A673 (cell line): ENCODE data around the gene VWF. TPM values are rescaled to one million over a fixed set of nuclear protein-coding genes. Genes with fewer than 3 reads are reported as not detected.
"Not testable (repeated sequence)": the region's sequence is repeated elsewhere in the genome, so short reads cannot be mapped to it uniquely, and the experiment has no call there.

Source experiments
- BruUV-seq: library from RNA; stranded (reverse); fragments of 400-500 nt; replicated peaks from 2 replicates; lab custom pipeline; 2021; lab: Mats Ljungman, UMichigan
- CTCF ChIA-PET: fragments of 300-600 bp; sonication (Branson Sonifier 250); formaldehyde crosslinking; loops from one replicate; lab custom pipeline; 2022; ENCODE audit warnings: antibody characterized with exemption; lab: Charles Lee
- POLR2A ChIA-PET: fragments of 300-600 bp; sonication (Branson Sonifier 250); formaldehyde crosslinking; loops from one replicate; lab custom pipeline; 2022; ENCODE audit warnings: antibody characterized with exemption; ENCODE audit not compliant: low non-redundant PET; lab: Charles Lee
- DNase-seq: peaks from one replicate; pipeline ENCODE4 v3.0.0-alpha.2; 2015; ENCODE audit warnings: low spot score
- H3K27ac ChIP-seq: fragments of 200-600 bp; sonication (generic); 2 replicates; pipeline ENCODE4 v1.5.1; 2016; ENCODE audit warnings: mixed run types, low read depth, mild to moderate bottlenecking, mixed read lengths, antibody characterized with exemption, low read length; ENCODE audit not compliant: poor library complexity, severe bottlenecking
- H3K27me3 ChIP-seq: fragments of 200-600 bp; sonication (generic); replicated peaks from 2 replicates; pipeline ENCODE4 v1.6.1; 2017; ENCODE audit warnings: mixed run types, low read depth, mild to moderate bottlenecking, mixed read lengths, antibody characterized with exemption, low read length; ENCODE audit not compliant: insufficient read depth, poor library complexity
- H3K36me3 ChIP-seq: fragments of 200-600 bp; sonication (generic); 2 replicates; pipeline ENCODE4 v1.6.1; 2016; ENCODE audit warnings: mixed run types, mild to moderate bottlenecking, mixed read lengths, antibody characterized with exemption, low read length; ENCODE audit not compliant: insufficient read depth, poor library complexity, severe bottlenecking
- H3K4me1 ChIP-seq: fragments of 200-600 bp; sonication (generic); 2 replicates; pipeline ENCODE4 v1.6.1; 2017; ENCODE audit warnings: mixed run types, mild to moderate bottlenecking, mixed read lengths, antibody characterized with exemption, low read length; ENCODE audit not compliant: insufficient read depth, poor library complexity, severe bottlenecking
- H3K4me3 ChIP-seq: fragments of 200-600 bp; sonication (generic); 2 replicates; pipeline ENCODE4 v1.5.1; 2016; ENCODE audit warnings: low read depth, mixed run types, mild to moderate bottlenecking, mixed read lengths, low read length; ENCODE audit not compliant: poor library complexity, severe bottlenecking
- H3K9me3 ChIP-seq: fragments of 200-600 bp; sonication (generic); 2 replicates; pipeline ENCODE4 v1.6.1; 2016; ENCODE audit warnings: mixed run types, low read depth, mild to moderate bottlenecking, mixed read lengths, antibody characterized with exemption, low read length; ENCODE audit not compliant: poor library complexity, severe bottlenecking
- EZH2 ChIP-seq: fragments of 200-600 bp; sonication (generic); IDR thresholded peaks from 2 replicates; pipeline ENCODE4 v1.6.1; 2017; ENCODE audit warnings: borderline replicate concordance, low read depth, mild to moderate bottlenecking, mixed read lengths, antibody characterized with exemption, low read length; ENCODE audit not compliant: poor library complexity, severe bottlenecking
- intact Hi-C: fragments of 100-400 bp; cut with micrococcal nuclease; formaldehyde crosslinking; loops from one replicate; pipeline ENCODE4 v1.10.0; 2022; ENCODE audit not compliant: unreplicated experiment
- total RNA-seq: library from RNA; stranded (reverse); gene quantifications from 2 replicates; pipeline ENCODE4 v1.2.3, GENCODE V29; 2021
- TF ChIP-seq, protein P1 (sequence below): fragments of 300-800, 200-600 bp; sonication (generic); conservative IDR thresholded peaks from 2 replicates; pipeline ENCODE4 v1.5.1; 2017; ENCODE audit warnings: low read depth, mild to moderate bottlenecking, antibody characterized with exemption, low read length, moderate library complexity, mixed read lengths

VWF gene
- total RNA-seq, 1 experiment from 2014 or later: not detected

DNA sequence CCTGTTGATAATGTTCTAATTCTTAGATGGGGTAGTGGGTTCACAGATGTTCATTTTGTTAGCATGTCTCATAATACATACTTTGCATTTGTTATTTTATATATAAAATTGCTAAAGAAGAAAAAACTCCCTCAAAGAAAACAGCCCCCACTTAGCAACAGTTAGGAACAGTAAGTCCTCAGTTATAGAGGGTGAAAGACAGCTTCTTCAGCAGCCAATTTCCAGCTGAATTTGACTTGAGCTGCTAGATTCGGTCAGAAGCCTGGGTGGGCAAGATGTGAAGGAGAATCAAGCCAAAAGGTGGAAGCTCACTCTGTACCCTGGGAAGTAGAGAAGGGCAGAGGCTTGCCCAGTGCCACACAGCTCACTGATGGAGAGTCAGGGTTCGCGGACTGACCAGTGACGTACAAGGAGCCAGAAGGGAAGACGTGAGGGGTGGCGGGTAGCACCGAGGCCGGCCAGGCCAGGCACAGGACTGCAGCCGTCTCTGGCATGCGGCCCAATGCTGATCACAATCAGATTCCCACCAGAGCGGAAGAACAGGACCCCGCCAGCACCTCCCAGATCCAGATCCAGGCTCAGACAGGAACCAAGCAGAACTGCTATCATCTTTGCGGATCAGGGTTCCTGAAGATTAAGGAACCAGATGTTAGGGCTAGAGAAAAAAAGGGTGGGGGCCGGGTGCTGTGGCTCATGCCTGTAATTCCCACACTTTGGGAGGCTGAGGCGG lies 30.4 kb upstream of the VWF start:
- ChIA-PET CTCF (no interaction called here), POLR2A (no interaction called here)
- Histone ChIP-seq H3K27ac (no peak overlapping the region), H3K36me3 (no peaks in the 10 kb centered on the region), H3K27me3 (no peaks in the 10 kb centered on the region), H3K4me1 (no peaks in the 10 kb centered on the region), H3K9me3 (no peaks in the 10 kb centered on the region), H3K4me3 (no peak overlapping the region)
- DNase-seq: no peak
- TF ChIP-seq, protein P1, sequence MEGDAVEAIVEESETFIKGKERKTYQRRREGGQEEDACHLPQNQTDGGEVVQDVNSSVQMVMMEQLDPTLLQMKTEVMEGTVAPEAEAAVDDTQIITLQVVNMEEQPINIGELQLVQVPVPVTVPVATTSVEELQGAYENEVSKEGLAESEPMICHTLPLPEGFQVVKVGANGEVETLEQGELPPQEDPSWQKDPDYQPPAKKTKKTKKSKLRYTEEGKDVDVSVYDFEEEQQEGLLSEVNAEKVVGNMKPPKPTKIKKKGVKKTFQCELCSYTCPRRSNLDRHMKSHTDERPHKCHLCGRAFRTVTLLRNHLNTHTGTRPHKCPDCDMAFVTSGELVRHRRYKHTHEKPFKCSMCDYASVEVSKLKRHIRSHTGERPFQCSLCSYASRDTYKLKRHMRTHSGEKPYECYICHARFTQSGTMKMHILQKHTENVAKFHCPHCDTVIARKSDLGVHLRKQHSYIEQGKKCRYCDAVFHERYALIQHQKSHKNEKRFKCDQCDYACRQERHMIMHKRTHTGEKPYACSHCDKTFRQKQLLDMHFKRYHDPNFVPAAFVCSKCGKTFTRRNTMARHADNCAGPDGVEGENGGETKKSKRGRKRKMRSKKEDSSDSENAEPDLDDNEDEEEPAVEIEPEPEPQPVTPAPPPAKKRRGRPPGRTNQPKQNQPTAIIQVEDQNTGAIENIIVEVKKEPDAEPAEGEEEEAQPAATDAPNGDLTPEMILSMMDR: no peak
- TF ChIP-seq EZH2: no peak
- BruUV-seq: no TSS peak
- intact Hi-C loops: no loop called here

DNA sequence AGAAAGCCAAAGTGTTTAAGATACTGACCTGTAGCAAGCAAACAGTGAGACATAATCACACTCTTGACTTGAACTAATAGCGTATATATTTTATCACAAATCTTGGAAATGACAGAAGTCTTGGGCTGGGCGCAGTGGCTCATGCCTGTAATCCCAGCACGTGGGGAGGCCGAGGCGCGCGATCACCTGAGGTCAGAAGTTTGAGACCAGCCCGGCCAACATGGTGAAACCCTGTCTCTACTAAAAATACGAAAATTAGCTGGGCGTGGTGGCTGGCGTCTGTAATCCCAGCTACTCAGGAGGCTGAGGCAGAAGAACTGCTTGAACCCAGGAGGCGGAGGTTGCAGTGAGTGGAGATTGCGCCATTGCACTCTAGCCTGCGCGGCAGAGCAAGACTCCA lies 24.3 kb upstream of the VWF start:
- H3K36me3 ChIP-seq, DNase-seq, intact Hi-C loops, H3K4me3 ChIP-seq, H3K27me3 ChIP-seq, H3K4me1 ChIP-seq, POLR2A ChIA-PET, CTCF ChIA-PET, H3K27ac ChIP-seq, H3K9me3 ChIP-seq, BruUV-seq: not testable (repeated sequence)

DNA sequence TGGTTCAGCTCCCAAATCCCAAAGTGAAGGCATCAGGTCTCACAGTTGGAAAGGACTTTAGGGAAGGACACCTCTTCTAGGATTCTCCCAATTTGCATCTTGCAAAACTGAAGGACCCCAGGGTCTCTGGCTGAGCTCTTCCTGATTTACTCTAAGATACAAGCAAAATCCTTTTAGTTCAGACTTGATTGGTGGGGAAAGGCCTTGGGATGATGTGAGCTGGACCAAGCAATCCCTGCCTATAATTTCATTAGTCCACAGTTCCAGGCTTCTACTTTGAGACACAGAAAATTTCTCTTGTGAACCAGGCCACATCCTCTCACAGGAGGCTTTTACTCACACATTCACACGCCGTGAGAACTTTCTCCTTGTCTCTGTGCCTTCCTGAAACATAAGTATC lies 23.6 kb upstream of the VWF start:
- no peak overlapping the region for H3K27ac ChIP-seq
- H3K27me3 ChIP-seq: no peaks in the 10 kb centered on the region
- POLR2A ChIA-PET: no interaction called here
- intact Hi-C loops: no loop called here
- DNase-seq: no peak
- TF ChIP-seq EZH2: no peak
- TF ChIP-seq, protein P1: no peak
- H3K36me3 ChIP-seq: no peaks in the 10 kb centered on the region
- BruUV-seq: no TSS peak
- H3K4me3 ChIP-seq: no peak overlapping the region
- CTCF ChIA-PET: no interaction called here
- H3K9me3 ChIP-seq: no peaks in the 10 kb centered on the region
- H3K4me1 ChIP-seq: no peaks in the 10 kb centered on the region

DNA sequence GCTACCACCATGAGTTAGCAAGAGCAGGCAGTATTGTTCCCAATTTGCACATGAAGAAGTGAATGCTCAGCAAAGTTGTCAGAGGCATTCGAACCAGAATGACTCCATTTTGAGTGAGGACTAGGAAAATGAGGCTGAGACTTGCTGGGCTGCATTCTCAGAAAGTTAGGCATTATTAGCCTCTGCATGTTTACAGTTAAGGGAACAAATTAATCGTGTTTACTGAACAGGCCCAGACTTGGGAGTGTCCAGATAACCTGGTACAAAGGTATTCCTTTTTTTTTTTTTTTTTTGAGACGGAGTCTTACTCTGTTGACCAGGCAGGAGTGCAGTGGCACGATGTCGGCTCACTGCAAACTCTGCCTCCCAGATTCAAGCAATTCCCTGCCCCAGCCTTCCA lies 22.5 kb upstream of the VWF start:
- H3K4me3 ChIP-seq: no peak overlapping the region
- no peaks in the 10 kb centered on the region for H3K4me1 ChIP-seq
- no peaks in the 10 kb centered on the region for H3K27me3 ChIP-seq
- CTCF ChIA-PET: no interaction called here
- no peak overlapping the region for H3K27ac ChIP-seq
- no peaks in the 10 kb centered on the region for H3K36me3 ChIP-seq
- intact Hi-C loops: no loop called here
- no peak for DNase-seq
- BruUV-seq: no TSS peak
- TF ChIP-seq, protein P1: no peak
- no peak for TF ChIP-seq EZH2
- no peaks in the 10 kb centered on the region for H3K9me3 ChIP-seq
- POLR2A ChIA-PET: no interaction called here
